Sciatic nerve (tissue), 2 donors: ENCODE data around the gene ACSL3. TPM values are rescaled to one million over a fixed set of nuclear protein-coding genes. Genes with fewer than 3 reads are reported as not detected.
A peak's percentile ranks its signal among the peaks of the same experiment; 100 is the strongest.

Experiments
- ATAC-seq: fragments of 200-7000 bp; cut with Tn5 transposase; one replicate; pipeline ENCODE4 v1.9.1; 2020; ENCODE audit warnings: mild to moderate bottlenecking, moderate library complexity
- DNase-seq: peaks from one replicate; pipeline ENCODE4 v3.0.0-alpha.2; 2020; ENCODE audit warnings: low spot score
- intact Hi-C: fragments of 100-400 bp; cut with DNase I; formaldehyde crosslinking; loops from one replicate; pipeline ENCODE4 v1.14.2; 2022
- total RNA-seq: library from RNA; stranded (reverse); fragmentation: NEBNext Ultra II Directional; extraction: Animal tissue kit (Norgen Biotek cat#: 25700); gene quantifications from one replicate; pipeline ENCODE4 v1.2.1, GENCODE V29; 2021
- donor health status: DM: no; HTN: no; CAD: no.
- donor health status: DM: no; HTN: no; CAD: no.

ACSL3 gene
- total RNA-seq, 1 donor from 2014 or later: 70.5 TPM

GRCh38 chr2:222876947-222877346, 16.1 kb downstream of the ACSL3 start:
- ATAC-seq: no peak
- intact Hi-C loops: no loop called here
- DNase-seq: no peak

- intact Hi-C loops: no loop called here
Measured at GRCh38 chr2:222877556-222878300, 16.9 kb downstream of the ACSL3 start.

GRCh38 chr2:222878301-222878876, 17.6 kb downstream of the ACSL3 start:
- intact Hi-C loops: no loop called here
- DNase-seq: no peak
- ATAC-seq: no peak

More at GRCh38 chr2:222877556-222878300, 16.9 kb downstream of the ACSL3 start:
- ATAC-seq (no peak), DNase-seq (no peak)

- intact Hi-C loops: no loop called here
- no peak for ATAC-seq
Measured at GRCh38 chr2:222878877-222879603, 18.2 kb downstream of the ACSL3 start.

GRCh38 chr2:222879604-222879933, 18.7 kb downstream of the ACSL3 start:
- ATAC-seq (no peak), DNase-seq (no peak)
- intact Hi-C loops: no loop called here

More at GRCh38 chr2:222878877-222879603, 18.2 kb downstream of the ACSL3 start:
- no peak for DNase-seq

- intact Hi-C loops: no loop called here
- DNase-seq (no peak), ATAC-seq (no peak)
Measured at GRCh38 chr2:222882484-222882928, 21.7 kb downstream of the ACSL3 start.

GRCh38 chr2:222883420-222883819, 22.6 kb downstream of the ACSL3 start:
- DNase-seq: no peak
- intact Hi-C loops: no loop called here
- peak; percentile 59 for ATAC-seq

- peak; percentile 82 for ATAC-seq
- no peak for DNase-seq
- intact Hi-C loops: no loop called here
Measured at GRCh38 chr2:222884114-222884771, 23.4 kb downstream of the ACSL3 start.

- ATAC-seq: no peak
Measured at GRCh38 chr2:222884805-222885424, 24.1 kb downstream of the ACSL3 start.

GRCh38 chr2:222887124-222887523, 26.3 kb downstream of the ACSL3 start:
- no peak for ATAC-seq
- intact Hi-C loops: loop anchor here (5.0 kb wide), 1 partner anchor 675 kb away; no protein-coding TSS in a partner anchor
- no peak for DNase-seq

More at GRCh38 chr2:222884805-222885424, 24.1 kb downstream of the ACSL3 start:
- DNase-seq: no peak
- intact Hi-C loops: loop anchor here (5.0 kb wide), 1 partner anchor 677 kb away; no protein-coding TSS in a partner anchor

GRCh38 chr2:222888716-222889115, 27.9 kb downstream of the ACSL3 start:
- ATAC-seq: no peak
- intact Hi-C loops: loop anchor here (5.0 kb wide), 1 partner anchor 674 kb away; no protein-coding TSS in a partner anchor

GRCh38 chr2:222891890-222892289, 31.1 kb downstream of the ACSL3 start:
- intact Hi-C loops: no loop called here
- ATAC-seq: no peak
- no peak for DNase-seq

More at GRCh38 chr2:222888716-222889115, 27.9 kb downstream of the ACSL3 start:
- no peak for DNase-seq

- intact Hi-C loops: no loop called here
- no peak for DNase-seq
- peak; percentile 79 for ATAC-seq
Measured at GRCh38 chr2:222892321-222892720, 31.5 kb downstream of the ACSL3 start.

- intact Hi-C loops: no loop called here
- ATAC-seq: no peak
- no peak for DNase-seq
Measured at GRCh38 chr2:222892761-222893160, 31.9 kb downstream of the ACSL3 start.

GRCh38 chr2:222893716-222894115, 32.9 kb downstream of the ACSL3 start:
- intact Hi-C loops: no loop called here
- ATAC-seq (no peak), DNase-seq (no peak)

- ATAC-seq (no peak), DNase-seq (no peak)
- intact Hi-C loops: no loop called here
Measured at GRCh38 chr2:222895144-222895543, 34.3 kb downstream of the ACSL3 start.

- ATAC-seq: no peak
- DNase-seq: no peak
- intact Hi-C loops: no loop called here
Measured at GRCh38 chr2:222897898-222898297, 37.1 kb downstream of the ACSL3 start.

GRCh38 chr2:222899413-222900181, 38.8 kb downstream of the ACSL3 start:
- ATAC-seq (no peak), DNase-seq (no peak)
- intact Hi-C loops: no loop called here
